ENCODE data around the gene KDM4C. TPM values are rescaled to one million over a fixed set of nuclear protein-coding genes. Genes with fewer than 3 reads are reported as not detected.

KDM4C gene
- total RNA-seq, 4 donors from 2014 or later = 75.0 to 95.9 (median 88.9) TPM

GRCh38 chr9:6894135-6894534 lies 136.4 kb downstream of the KDM4C start:
- Histone ChIP-seq H3K4me1 (peaks cover 0 to 12% (median 1%) of the 10 kb centered on the region in 4 donors), H3K36me3 (peaks cover 0 to 8% (median 3%) of the 10 kb centered on the region in 4 donors), H3K27me3 (no peaks in the 10 kb centered on the region), H3K9me3 (no peaks in the 10 kb centered on the region), H3K4me3 (no peak overlapping the region), H3K27ac (no peak overlapping the region)
- WGBS, 2 donors (ENCODE audit: low coverage in 1 of 2) = 66 to 78% methylated on average over 3 of the region's 3 CpGs
- in situ Hi-C loops (cut with MboI; ENCODE audit: low pct_ligation_motif_present in 1 of 4, low pct_unique_long_range_greater_than_20kb in 1 of 4, low sequenced_read_pairs in 3 of 4) = no loop called here
- no peak for TF ChIP-seq EP300 (IDR thresholded peaks at IDR 0.05; ENCODE audit: low read depth)
- no peak for TF ChIP-seq POLR2AphosphoS5 (IDR thresholded peaks at IDR 0.05)
- no peak for TF ChIP-seq POLR2A (IDR thresholded peaks at IDR 0.05)
- TF ChIP-seq CTCF (IDR thresholded peaks at IDR 0.05) = no peak
- intact Hi-C loops (cut with DNase I; ENCODE audit: low total_unique reads) = no loop called here
- DNase-seq = no peak

GRCh38 chr9:6895754-6896153 lies 138.0 kb downstream of the KDM4C start:
- intact Hi-C loops (cut with DNase I; ENCODE audit: low total_unique reads) (no loop called here), in situ Hi-C loops (cut with MboI; ENCODE audit: low pct_ligation_motif_present in 1 of 4, low pct_unique_long_range_greater_than_20kb in 1 of 4, low sequenced_read_pairs in 3 of 4) (no loop called here)
- WGBS, 2 donors (ENCODE audit: low coverage in 1 of 2) = 94 to 100% methylated on average over 1 of the region's 1 CpG

GRCh38 chr9:6896562-6896961 lies 138.8 kb downstream of the KDM4C start:
- no peaks in the 10 kb centered on the region for H3K27me3 ChIP-seq
- no peak for DNase-seq
- no peak for TF ChIP-seq POLR2AphosphoS5 (IDR thresholded peaks at IDR 0.05)
- no peak for TF ChIP-seq EP300 (IDR thresholded peaks at IDR 0.05; ENCODE audit: low read depth)
- no peak for TF ChIP-seq POLR2A (IDR thresholded peaks at IDR 0.05)
- TF ChIP-seq CTCF (IDR thresholded peaks at IDR 0.05) = no peak
- intact Hi-C loops (cut with DNase I; ENCODE audit: low total_unique reads) (no loop called here), in situ Hi-C loops (cut with MboI; ENCODE audit: low pct_ligation_motif_present in 1 of 4, low pct_unique_long_range_greater_than_20kb in 1 of 4, low sequenced_read_pairs in 3 of 4) (no loop called here)
- H3K4me1 ChIP-seq = peaks cover 0 to 12% (median 1%) of the 10 kb centered on the region in 4 donors
- H3K4me3 ChIP-seq = no peak overlapping the region
- H3K36me3 ChIP-seq = peaks cover 0 to 8% (median 3%) of the 10 kb centered on the region in 4 donors
- WGBS, 2 donors (ENCODE audit: low coverage in 1 of 2) = 88 to 96% methylated on average over 2 of the region's 2 CpGs
- no peak overlapping the region for H3K27ac ChIP-seq
- no peaks in the 10 kb centered on the region for H3K9me3 ChIP-seq

More at GRCh38 chr9:6895754-6896153, 138.0 kb downstream of the KDM4C start:
- DNase-seq = no peak
- Histone ChIP-seq H3K4me3 (no peak overlapping the region), H3K27me3 (no peaks in the 10 kb centered on the region), H3K9me3 (no peaks in the 10 kb centered on the region), H3K4me1 (peaks cover 0 to 12% (median 1%) of the 10 kb centered on the region in 4 donors), H3K36me3 (peaks cover 0 to 8% (median 3%) of the 10 kb centered on the region in 4 donors), H3K27ac (no peak overlapping the region)
- TF ChIP-seq POLR2A (IDR thresholded peaks at IDR 0.05) (no peak), EP300 (IDR thresholded peaks at IDR 0.05; ENCODE audit: low read depth) (no peak), CTCF (IDR thresholded peaks at IDR 0.05) (no peak), POLR2AphosphoS5 (IDR thresholded peaks at IDR 0.05) (no peak)

- in situ Hi-C loops (cut with MboI; ENCODE audit: low pct_ligation_motif_present in 1 of 4, low pct_unique_long_range_greater_than_20kb in 1 of 4, low sequenced_read_pairs in 3 of 4) = no loop called here
Observed at GRCh38 chr9:6897207-6897822, 139.5 kb downstream of the KDM4C start.

More at GRCh38 chr9:6897207-6897822, 139.5 kb downstream of the KDM4C start:
- peaks cover 0 to 12% (median 1%) of the 10 kb centered on the region in 4 donors for H3K4me1 ChIP-seq
- H3K27ac ChIP-seq = no peak overlapping the region
- H3K4me3 ChIP-seq = no peak overlapping the region
- H3K36me3 ChIP-seq = peaks cover 0 to 8% (median 3%) of the 10 kb centered on the region in 4 donors
- DNase-seq = no peak
- no peaks in the 10 kb centered on the region for H3K9me3 ChIP-seq
- H3K27me3 ChIP-seq = no peaks in the 10 kb centered on the region
- intact Hi-C loops (cut with DNase I; ENCODE audit: low total_unique reads) = no loop called here
- WGBS, 2 donors (ENCODE audit: low coverage in 1 of 2) = 60 to 67% methylated on average over 1 of the region's 1 CpG
- no peak for TF ChIP-seq POLR2AphosphoS5 (IDR thresholded peaks at IDR 0.05)
- no peak for TF ChIP-seq EP300 (IDR thresholded peaks at IDR 0.05; ENCODE audit: low read depth)
- no peak for TF ChIP-seq CTCF (IDR thresholded peaks at IDR 0.05)
- no peak for TF ChIP-seq POLR2A (IDR thresholded peaks at IDR 0.05)
